ENCODE results near the gene STAM.

DNA sequence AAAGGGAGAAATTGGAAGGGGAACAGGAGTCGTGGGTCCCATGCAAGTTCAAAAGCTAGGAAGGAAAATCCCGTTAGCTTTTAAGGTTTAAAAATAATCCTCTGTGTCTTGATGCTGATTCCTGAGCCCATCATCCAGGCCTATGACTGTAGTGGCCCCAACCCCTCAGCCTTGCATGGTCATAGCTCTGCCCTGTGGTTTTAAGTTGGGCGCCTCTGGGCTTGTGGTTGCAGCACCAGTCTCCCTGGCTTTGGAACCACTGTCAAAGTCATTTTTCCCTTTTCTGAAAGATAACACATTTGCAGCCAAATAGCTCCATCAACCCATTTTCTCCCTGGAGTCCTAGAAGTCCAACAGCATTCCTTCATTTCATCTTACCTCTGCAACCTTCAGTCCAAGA is 121.7 kb downstream of the STAM start:
- TF ChIP-seq CREB1 (IDR thresholded peaks at IDR 0.05; ENCODE audit: low read depth) (no peak), SMAD5 (IDR thresholded peaks at IDR 0.05; ENCODE audit: low read depth) (no peak), EZH2 (IDR thresholded peaks at IDR 0.05; ENCODE audit: borderline replicate concordance, control insufficient read depth, low read depth, low read length) (no peak), TCF12 (IDR thresholded peaks at IDR 0.05; ENCODE audit: low read depth, low read length) (no peak), CTCF (IDR thresholded peaks at IDR 0.05 in 2 of 3, conservative IDR thresholded peaks at IDR 0.05 in 1 of 3; ENCODE audit: control insufficient read depth in 2 of 3, extremely low read depth in 1 of 3, insufficient read depth in 1 of 3, low read depth in 3 of 3, low read length in 3 of 3) (no peak), HDAC2 (IDR thresholded peaks at IDR 0.05) (no peak), IKZF1 (conservative IDR thresholded peaks at IDR 0.05) (no peak), POLR2A (IDR thresholded peaks at IDR 0.05; ENCODE audit: low read depth, low read length) (no peak)
- TF ChIP-seq, protein P1, sequence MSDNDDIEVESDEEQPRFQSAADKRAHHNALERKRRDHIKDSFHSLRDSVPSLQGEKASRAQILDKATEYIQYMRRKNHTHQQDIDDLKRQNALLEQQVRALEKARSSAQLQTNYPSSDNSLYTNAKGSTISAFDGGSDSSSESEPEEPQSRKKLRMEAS (IDR thresholded peaks at IDR 0.05; ENCODE audit: low read depth, low read length), result no peak
